Ovary (tissue), 3 donors: ENCODE measurements around the gene HIGD2A.

Experiments used
- CTCF ChIP-seq, 3 donors: fragments of 450-650 bp in 2 of 3; fragments of 200-600 bp in 1 of 3; IDR thresholded peaks; one replicate each; pipeline versions ENCODE4 v1.5.1 to v1.8.0; 2016 to 2022; ENCODE audit warnings: antibody characterized with exemption in 3 of 3, mild to moderate bottlenecking in 1 of 3
- EP300 ChIP-seq: sonication (generic); formaldehyde crosslinking; IDR thresholded peaks from one replicate; pipeline ENCODE4 v1.6.1; 2017; ENCODE audit warnings: antibody characterized with exemption
- POLR2A ChIP-seq: fragments of 450-650 bp; IDR thresholded peaks from one replicate; pipeline ENCODE4 v1.6.1; 2017; ENCODE audit warnings: antibody characterized with exemption, mild to moderate bottlenecking, moderate library complexity
- donor health status: DM: no; HTN: no; CAD: no.

GRCh38 chr5:176407456-176408251 is 19.1 kb downstream of the HIGD2A start:
- TF ChIP-seq CTCF (IDR thresholded peaks at IDR 0.05) (no peak), POLR2A (no peak), EP300 (no peak)
